ENCODE measurements around the gene HBG2. TPM values are rescaled to one million over a fixed set of nuclear protein-coding genes. Genes with fewer than 3 reads are reported as not detected.

The HBG2 gene
- total and polyA plus RNA-seq, 2 of the 8 experiments (the other 6 are each of a cell fraction or from before 2014, with no cell fraction given), result 0.23 TPM; not detected in 1

- 76% methylated on average over 3 of the region's 3 CpGs; no CpG with 5 or more reads in 1 of the 2 experiments for WGBS, 2 experiments (ENCODE audit: extremely low coverage in 1 of 2, insufficient coverage in 1 of 2, insufficient read length in 1 of 2, insufficient replicate concordance in 2 of 2, low coverage in 1 of 2, low lambda C conversion rate in 2 of 2, missing lambda C conversion rate in 1 of 2)
- no peak overlapping the region for H2BK20ac ChIP-seq (ENCODE audit: low read length)
- H3K23ac ChIP-seq (ENCODE audit: insufficient read length), result no peak overlapping the region
- POLR2A ChIA-PET (ENCODE audit: partially characterized antibody), result interaction anchor here (0.6 kb wide), 1 partner anchor 107 kb away, joined by 3 read pairs; no protein-coding TSS in a partner anchor
- H2BK120ac ChIP-seq (replicated peaks; ENCODE audit: low read depth, low read length), result no peak overlapping the region
- H2BK12ac ChIP-seq (ENCODE audit: low read depth, low read length), result no peak overlapping the region
- no peak overlapping the region for H3K9ac ChIP-seq (replicated peaks in 1 of 4; ENCODE audit: extremely low read depth in 1 of 4, low read depth in 3 of 4, low read length in 3 of 4)
- H4K20me1 ChIP-seq (replicated peaks in 1 of 2; ENCODE audit: control insufficient read depth in 1 of 2, insufficient read depth in 2 of 2, low read length in 2 of 2), result no peaks in the 10 kb centered on the region
- H3K4me3 ChIP-seq (ENCODE audit: extremely low read depth in 1 of 4, insufficient read depth in 2 of 4, low read depth in 3 of 4, low read length in 4 of 4), result no peak overlapping the region
- H3K18ac ChIP-seq (ENCODE audit: extremely low read depth, low read length), result no peak overlapping the region
- no peak overlapping the region for H4K91ac ChIP-seq (replicated peaks; ENCODE audit: insufficient read length, low read length)
- CTCF ChIA-PET (ENCODE audit: partially characterized antibody), result interaction anchor here (0.8 to 8.6 kb wide), 3 partner anchors 10 to 75 kb away, joined by 3 to 48 read pairs (median 3); no protein-coding TSS in a partner anchor
- 0 out of 2 replicates have a peak, but pooled peaks cover 2% of the 10 kb centered on the region for H3K79me1 ChIP-seq (ENCODE audit: low read depth, low read length)
- H3K4ac ChIP-seq (replicated peaks; ENCODE audit: insufficient read length, low read depth, low read length), result no peak overlapping the region
- no peaks in the 10 kb centered on the region for H3K36me3 ChIP-seq (ENCODE audit: control insufficient read depth in 2 of 4, insufficient read depth in 4 of 4, low read length in 3 of 4)
- H2AK5ac ChIP-seq (ENCODE audit: low read depth, low read length), result no peak overlapping the region
- no peak overlapping the region for H3K14ac ChIP-seq (ENCODE audit: insufficient read length)
- FAIRE-seq (no peak), DNase-seq (ENCODE audit: low read depth in 1 of 2, low spot score in 2 of 2) (no peak)
- no peak overlapping the region for H2BK15ac ChIP-seq (ENCODE audit: low read length)
- no peak overlapping the region for H3K4me2 ChIP-seq (ENCODE audit: insufficient read depth in 1 of 2, low read depth in 2 of 2, low read length in 2 of 2)
- no peaks in the 10 kb centered on the region for H3K79me2 ChIP-seq (ENCODE audit: control insufficient read depth in 1 of 2, insufficient read depth in 2 of 2, low read length in 2 of 2)
- H2AFZ ChIP-seq (ENCODE audit: low read length), result no peak overlapping the region
- no peaks in the 10 kb centered on the region for H3K27me3 ChIP-seq (replicated peaks in 1 of 4; ENCODE audit: control insufficient read depth in 3 of 4, extremely low read depth in 1 of 4, insufficient read depth in 3 of 4, low read length in 3 of 4)
- H3K27ac ChIP-seq (ENCODE audit: low read depth, low read length), result no peak overlapping the region
- no peak overlapping the region for H4K8ac ChIP-seq (ENCODE audit: extremely low read depth, insufficient read depth, low read length)
- no peaks in the 10 kb centered on the region for H3K9me3 ChIP-seq (ENCODE audit: insufficient read depth in 2 of 2, low read depth in 1 of 2, low read length in 1 of 2)
- no peak overlapping the region for H2BK5ac ChIP-seq (ENCODE audit: low read depth, low read length)
- no peak overlapping the region for H4K5ac ChIP-seq (ENCODE audit: insufficient read length, low read depth, low read length)
- no peaks in the 10 kb centered on the region; a peak in 1 of 7 replicates for H3K4me1 ChIP-seq (replicated peaks in 1 of 4; ENCODE audit: control insufficient read depth in 3 of 4, insufficient read depth in 4 of 4, low read length in 3 of 4)
- no peaks in the 10 kb centered on the region; the same call in 1 of the 2 replicates for H3K23me2 ChIP-seq (ENCODE audit: low read depth, low read length)
- H3K56ac ChIP-seq (replicated peaks; ENCODE audit: insufficient read length, low read depth, low read length), result no peak overlapping the region
- TF ChIP-seq RNF2 (IDR thresholded peaks at IDR 0.05; ENCODE audit: borderline replicate concordance, low read depth, low read length, missing control alignments, poor library complexity, severe bottlenecking) (no peak), NRF1 (IDR thresholded peaks at IDR 0.05; ENCODE audit: low read depth, low read length) (no peak), RAD21 (IDR thresholded peaks at IDR 0.05 in 1 of 2, conservative IDR thresholded peaks at IDR 0.05 in 1 of 2; ENCODE audit: low read depth in 2 of 2, low read length in 2 of 2) (no peak), POU5F1 (IDR thresholded peaks at IDR 0.05; ENCODE audit: low read depth, low read length) (no peak), EZH2 (IDR thresholded peaks at IDR 0.05; ENCODE audit: low read depth, low read length, severe bottlenecking) (no peak), HDAC6 (IDR thresholded peaks at IDR 0.05; ENCODE audit: low read depth, low read length) (no peak), GTF2F1 (IDR thresholded peaks at IDR 0.05; ENCODE audit: borderline replicate concordance, low read depth, low read length) (no peak), SIRT6 (IDR thresholded peaks at IDR 0.05; ENCODE audit: low read length) (no peak), CBX5 (IDR thresholded peaks at IDR 0.05; ENCODE audit: low read depth, low read length) (no peak), SRF (IDR thresholded peaks at IDR 0.05; ENCODE audit: low read depth, low read length) (no peak), NANOG (IDR thresholded peaks at IDR 0.05; ENCODE audit: insufficient read depth, low read depth, low read length, poor library complexity, severe bottlenecking) (no peak), SUZ12 (IDR thresholded peaks at IDR 0.05; ENCODE audit: low read length) (no peak), JUND (IDR thresholded peaks at IDR 0.05; ENCODE audit: low read length) (peak; percentile 78; the same call in 1 of the 2 replicates)
Measured at GRCh38 chr11:5280582-5281102, 26.1 kb upstream of the HBG2 start.
